RWPE2 (cell line): ENCODE data around the gene DLG2.
A peak's percentile ranks its signal among the peaks of the same experiment; 100 is the strongest.

ENCODE experiments used
- ATAC-seq: fragments of 200-7000 bp; cut with Tn5 transposase; 3 replicates; pipeline ENCODE4 v1.9.1; 2021; ENCODE audit warnings: low read depth
- DNase-seq: peaks from one replicate; pipeline ENCODE4 v3.0.0-alpha.2; 2020; ENCODE audit warnings: low spot score
- H3K27ac ChIP-seq: fragments of 450-650 bp; 2 replicates; pipeline ENCODE4 v1.5.1; 2017; ENCODE audit warnings: mild to moderate bottlenecking; ENCODE audit not compliant: poor library complexity, severe bottlenecking
- H3K27me3 ChIP-seq: fragments of 250-450 bp; sonication (Bioruptor Pico); 2 replicates; pipeline ENCODE4 v1.5.1; 2021; ENCODE audit warnings: mild to moderate bottlenecking, moderate library complexity; ENCODE audit not compliant: insufficient read depth, poor library complexity, severe bottlenecking
- H3K36me3 ChIP-seq: fragments of 250-450 bp; sonication (Bioruptor Pico); 2 replicates; pipeline ENCODE4 v1.5.1; 2020; ENCODE audit warnings: low read depth, mild to moderate bottlenecking, moderate library complexity
- H3K4me1 ChIP-seq: fragments of 250-450 bp; sonication (Bioruptor Pico); 2 replicates; pipeline ENCODE4 v1.5.1; 2021; ENCODE audit warnings: mild to moderate bottlenecking, moderate library complexity; ENCODE audit not compliant: insufficient read depth, poor library complexity, severe bottlenecking
- H3K4me3 ChIP-seq: fragments of 250-450 bp; sonication (Bioruptor Pico); 2 replicates; pipeline ENCODE4 v1.5.1; 2021; ENCODE audit warnings: mild to moderate bottlenecking, moderate library complexity; ENCODE audit not compliant: severe bottlenecking
- H3K9me3 ChIP-seq: fragments of 250-450 bp; sonication (Bioruptor Pico); 2 replicates; pipeline ENCODE4 v1.5.1; 2021; ENCODE audit warnings: mild to moderate bottlenecking, moderate library complexity; ENCODE audit not compliant: severe bottlenecking
- CTCF ChIP-seq: fragments of 450-650 bp; IDR thresholded peaks from one replicate; pipeline ENCODE4 v1.5.1; 2017; ENCODE audit warnings: mild to moderate bottlenecking, moderate library complexity; ENCODE audit not compliant: poor library complexity, severe bottlenecking

DLG2 gene

GRCh38 chr11:84871116-84871515 is 756.0 kb downstream of the DLG2 start:
- no peak overlapping the region for H3K4me3 ChIP-seq
- no peaks in the 10 kb centered on the region for H3K36me3 ChIP-seq
- no peak for TF ChIP-seq CTCF
- no peak for ATAC-seq
- H3K9me3 ChIP-seq, result no peaks in the 10 kb centered on the region
- peaks cover 18% of the 10 kb centered on the region for H3K4me1 ChIP-seq
- H3K27ac ChIP-seq, result no peak overlapping the region
- DNase-seq, result no peak
- no peaks in the 10 kb centered on the region for H3K27me3 ChIP-seq

- H3K4me3 ChIP-seq, result no peak overlapping the region
- no peak for TF ChIP-seq CTCF
- H3K4me1 ChIP-seq, result peaks cover 24% of the 10 kb centered on the region
- no peaks in the 10 kb centered on the region for H3K36me3 ChIP-seq
- ATAC-seq (peak; percentile 68), DNase-seq (no peak)
- no peak overlapping the region for H3K27ac ChIP-seq
- no peaks in the 10 kb centered on the region for H3K9me3 ChIP-seq
- no peaks in the 10 kb centered on the region for H3K27me3 ChIP-seq
These were observed 756.7 kb downstream of the DLG2 start for GRCh38 chr11:84870486-84870885.

- peaks cover 31% of the 10 kb centered on the region for H3K4me1 ChIP-seq
- no peak overlapping the region for H3K27ac ChIP-seq
- H3K27me3 ChIP-seq, result no peaks in the 10 kb centered on the region
- peak; percentile 54 for ATAC-seq
- no peak overlapping the region for H3K4me3 ChIP-seq
- no peaks in the 10 kb centered on the region for H3K9me3 ChIP-seq
- no peak for TF ChIP-seq CTCF
- DNase-seq, result no peak
- no peaks in the 10 kb centered on the region for H3K36me3 ChIP-seq
These were observed 760.2 kb downstream of the DLG2 start for GRCh38 chr11:84866922-84867321.

GRCh38 chr11:84865791-84866535 is 761.2 kb downstream of the DLG2 start:
- ATAC-seq, result no peak
- no peak overlapping the region for H3K4me3 ChIP-seq
- no peak for DNase-seq
- no peak overlapping the region for H3K27ac ChIP-seq
- H3K36me3 ChIP-seq, result no peaks in the 10 kb centered on the region
- no peak for TF ChIP-seq CTCF
- H3K4me1 ChIP-seq, result peaks cover 31% of the 10 kb centered on the region
- H3K27me3 ChIP-seq, result no peaks in the 10 kb centered on the region
- no peaks in the 10 kb centered on the region for H3K9me3 ChIP-seq

GRCh38 chr11:84865257-84865656 is 761.9 kb downstream of the DLG2 start:
- no peaks in the 10 kb centered on the region for H3K36me3 ChIP-seq
- no peak for TF ChIP-seq CTCF
- no peak overlapping the region for H3K27ac ChIP-seq
- no peaks in the 10 kb centered on the region for H3K27me3 ChIP-seq
- no peak for DNase-seq
- H3K4me3 ChIP-seq, result no peak overlapping the region
- no peaks in the 10 kb centered on the region for H3K9me3 ChIP-seq
- H3K4me1 ChIP-seq, result peaks cover 27% of the 10 kb centered on the region
- ATAC-seq, result peak; percentile 83
